Upper lobe of left lung (tissue), 6 donors: ENCODE data around the gene IL1RAPL2. TPM values are rescaled to one million over a fixed set of nuclear protein-coding genes. Genes with fewer than 3 reads are reported as not detected.

ENCODE experiments used
- ATAC-seq, 2 donors: fragments of 200-7000 bp; cut with Tn5 transposase; one replicate each; pipeline ENCODE4 v1.9.1; 2022; ENCODE audit warnings: mild to moderate bottlenecking in 2 of 2, moderate library complexity in 2 of 2; ENCODE audit not compliant: low FRiP score in 2 of 2
- DNase-seq, 2 donors: peaks; one replicate each; pipeline ENCODE4 v3.0.0-alpha.2; 2019 to 2020
- H3K27ac ChIP-seq, 4 donors: fragments of 200-600 bp; sonication (generic); one replicate each; pipeline ENCODE4 v1.5.1; 2016 to 2019
- H3K27me3 ChIP-seq, 4 donors: fragments of 200-600 bp; sonication (generic); one replicate each; pipeline ENCODE4 v1.5.1; 2017 to 2019
- H3K36me3 ChIP-seq, 4 donors: fragments of 200-600 bp; sonication (generic); one replicate each; pipeline ENCODE4 v1.5.1; 2016 to 2019
- H3K4me1 ChIP-seq, 4 donors: fragments of 200-600 bp; sonication (generic); one replicate each; pipeline ENCODE4 v1.5.1; 2018 to 2019
- H3K4me3 ChIP-seq, 4 donors: fragments of 200-600 bp; sonication (generic); one replicate each; pipeline ENCODE4 v1.5.1; 2017 to 2019; ENCODE audit warnings: mild to moderate bottlenecking in 2 of 4, moderate library complexity in 1 of 4
- H3K9me3 ChIP-seq, 4 donors: fragments of 200-600 bp; sonication (generic); one replicate each; pipeline ENCODE4 v1.5.1; 2018 to 2019
- CTCF ChIP-seq, 6 experiments: fragments of 450-650 bp in 4 of 6; fragments of 200-600 bp in 2 of 6; sonication (generic) in 2 of 6; IDR thresholded peaks; one replicate each; pipeline ENCODE4 v1.5.1; 2016 to 2019; ENCODE audit warnings: antibody characterized with exemption in 6 of 6
- EP300 ChIP-seq, 4 donors: sonication (generic); formaldehyde crosslinking; IDR thresholded peaks; one replicate each; pipeline ENCODE4 v1.5.1; 2017; ENCODE audit warnings: antibody characterized with exemption in 4 of 4, control low read depth in 2 of 4
- POLR2A ChIP-seq, 4 donors: fragments of 450-650 bp; IDR thresholded peaks; one replicate each; pipeline ENCODE4 v1.5.1; 2016 to 2017; ENCODE audit warnings: antibody characterized with exemption in 4 of 4, mild to moderate bottlenecking in 2 of 4
- POLR2AphosphoS5 ChIP-seq, 2 donors: sonication (generic); formaldehyde crosslinking; IDR thresholded peaks; one replicate each; pipeline ENCODE4 v1.5.1; 2017; ENCODE audit warnings: antibody characterized with exemption in 2 of 2
- WGBS, 2 donors: methylation state at CpG; one replicate each; pipeline ENCODE4 v1.1.5; 2017 to 2018; 5-methylcytosine and 5-hydroxymethylcytosine counted together
- total RNA-seq, 6 donors: library from RNA; depleted of rRNA in 4 of 6; stranded (reverse); fragments of >200 nt in 4 of 6; gene quantifications; one replicate each; pipeline versions ENCODE4 v1.1.0 to v1.2.1, GENCODE V29; 2016 to 2021
- donor health status: DM: no; HTN: no; CAD: no; lungs with moderate emphysema.
- donor health status: DM: no; HTN: yes; CAD: no; lungs with severe emphysema.

Gene IL1RAPL2
- total RNA-seq, 6 donors from 2014 or later, result not detected

- Histone ChIP-seq H3K27me3 (no peaks in the 10 kb centered on the region), H3K27ac (no peak overlapping the region), H3K9me3 (peaks cover 0 to 3% (median 0%) of the 10 kb centered on the region in 4 donors), H3K36me3 (no peaks in the 10 kb centered on the region), H3K4me1 (no peaks in the 10 kb centered on the region), H3K4me3 (no peak overlapping the region)
- DNase-seq (no peak), ATAC-seq (no peak)
- WGBS, 2 donors, result 97 to 100% methylated on average over 1 of the region's 1 CpG
- TF ChIP-seq EP300 (IDR thresholded peaks at IDR 0.05) (no peak), POLR2A (IDR thresholded peaks at IDR 0.05) (no peak), POLR2AphosphoS5 (IDR thresholded peaks at IDR 0.05) (no peak), CTCF (IDR thresholded peaks at IDR 0.05) (no peak)
Measured at GRCh38 chrX:105526431-105526830, 960.4 kb downstream of the IL1RAPL2 start.

GRCh38 chrX:105527759-105528158, 961.8 kb downstream of the IL1RAPL2 start:
- no peak overlapping the region for H3K4me3 ChIP-seq
- H3K27ac ChIP-seq, result no peak overlapping the region
- WGBS, 2 donors, result 44 to 63% methylated on average over 1 of the region's 1 CpG
- H3K27me3 ChIP-seq, result no peaks in the 10 kb centered on the region
- H3K36me3 ChIP-seq, result no peaks in the 10 kb centered on the region
- ATAC-seq, result no peak
- H3K4me1 ChIP-seq, result no peaks in the 10 kb centered on the region
- no peak for DNase-seq
- no peak for TF ChIP-seq CTCF (IDR thresholded peaks at IDR 0.05)
- no peak for TF ChIP-seq POLR2A (IDR thresholded peaks at IDR 0.05)
- no peak for TF ChIP-seq POLR2AphosphoS5 (IDR thresholded peaks at IDR 0.05)
- TF ChIP-seq EP300 (IDR thresholded peaks at IDR 0.05), result no peak
- peaks cover 0 to 10% (median 0%) of the 10 kb centered on the region in 4 donors for H3K9me3 ChIP-seq

- Histone ChIP-seq H3K9me3 (peaks cover 0 to 10% (median 0%) of the 10 kb centered on the region in 4 donors), H3K4me3 (no peak overlapping the region), H3K27ac (no peak overlapping the region), H3K27me3 (no peaks in the 10 kb centered on the region), H3K36me3 (no peaks in the 10 kb centered on the region), H3K4me1 (no peaks in the 10 kb centered on the region)
- ATAC-seq (no peak), DNase-seq (no peak)
- no peak for TF ChIP-seq EP300 (IDR thresholded peaks at IDR 0.05)
- no peak for TF ChIP-seq CTCF (IDR thresholded peaks at IDR 0.05)
- TF ChIP-seq POLR2A (IDR thresholded peaks at IDR 0.05), result no peak
- TF ChIP-seq POLR2AphosphoS5 (IDR thresholded peaks at IDR 0.05), result no peak
- WGBS, 2 donors, result 78 to 97% methylated on average over 2 of the region's 2 CpGs
Measured at GRCh38 chrX:105533951-105534350, 968.0 kb downstream of the IL1RAPL2 start.

GRCh38 chrX:105543283-105543682, 977.3 kb downstream of the IL1RAPL2 start:
- Histone ChIP-seq H3K4me1 (no peaks in the 10 kb centered on the region), H3K9me3 (no peaks in the 10 kb centered on the region), H3K4me3 (no peak overlapping the region), H3K36me3 (no peaks in the 10 kb centered on the region), H3K27ac (no peak overlapping the region), H3K27me3 (no peaks in the 10 kb centered on the region)
- TF ChIP-seq POLR2A (IDR thresholded peaks at IDR 0.05) (no peak), POLR2AphosphoS5 (IDR thresholded peaks at IDR 0.05) (no peak), EP300 (IDR thresholded peaks at IDR 0.05) (no peak)
- DNase-seq, result no peak
- no peak for ATAC-seq

- WGBS, 2 donors, result 62 to 83% methylated on average over 3 of the region's 3 CpGs
- no peak overlapping the region for H3K4me3 ChIP-seq
- H3K27ac ChIP-seq, result no peak overlapping the region
- no peak for DNase-seq
- TF ChIP-seq POLR2A (IDR thresholded peaks at IDR 0.05) (no peak), CTCF (IDR thresholded peaks at IDR 0.05) (no peak), EP300 (IDR thresholded peaks at IDR 0.05) (no peak), POLR2AphosphoS5 (IDR thresholded peaks at IDR 0.05) (no peak)
- H3K4me1 ChIP-seq, result no peaks in the 10 kb centered on the region
- no peak for ATAC-seq
- no peaks in the 10 kb centered on the region for H3K9me3 ChIP-seq
- H3K36me3 ChIP-seq, result no peaks in the 10 kb centered on the region
- H3K27me3 ChIP-seq, result no peaks in the 10 kb centered on the region
Measured at GRCh38 chrX:105550043-105550663, 984.2 kb downstream of the IL1RAPL2 start.
